ENCODE results near the gene MS4A15.

GRCh38 chr11:60750911-60751310 lies 5.8 kb upstream of the MS4A15 start:
- TF ChIP-seq POLR2A (IDR thresholded peaks at IDR 0.05; ENCODE audit: low read depth, low read length) = no peak
- no peak for TF ChIP-seq POLR2AphosphoS5 (IDR thresholded peaks at IDR 0.05; ENCODE audit: low read depth, low read length)
- TF ChIP-seq TAF1 (IDR thresholded peaks at IDR 0.05; ENCODE audit: borderline replicate concordance, low read depth, low read length) = no peak

All from GM12892 (cell line).